Activated CD4-positive, alpha-beta memory T cell treated with anti-CD3 and anti-CD28 coated beads for 36 hours (primary cell): ENCODE results near the gene SAG. TPM values are rescaled to one million over a fixed set of nuclear protein-coding genes. Genes with fewer than 3 reads are reported as not detected.
"Not testable (repeated sequence)": the region's sequence is repeated elsewhere in the genome, so short reads cannot be mapped to it uniquely, and the experiment has no call there.

ENCODE experiments used
- CTCF ChIA-PET: fragments of 350-600 bp; sonication (Branson Sonifier 250); formaldehyde crosslinking; loops from one replicate; lab custom pipeline; 2021; ENCODE audit warnings: antibody characterized with exemption, inconsistent platforms; lab: Charles Lee
- POLR2A ChIA-PET: fragments of 350-600 bp; sonication (Branson Sonifier 250); formaldehyde crosslinking; loops from one replicate; lab custom pipeline; 2021; ENCODE audit warnings: antibody characterized with exemption; lab: Charles Lee
- DNase-seq: peaks from one replicate; pipeline ENCODE4 v3.0.0-alpha.2; 2020
- H3K27ac Mint-ChIP-seq: one replicate; pipeline ENCODE4 v1.8.0; 2021; ENCODE audit warnings: mixed read lengths
- H3K27me3 Mint-ChIP-seq: one replicate; pipeline ENCODE4 v1.8.0; 2021; ENCODE audit warnings: mixed read lengths
- H3K36me3 Mint-ChIP-seq: one replicate; pipeline ENCODE4 v1.8.0; 2021; ENCODE audit warnings: mixed read lengths
- H3K4me1 Mint-ChIP-seq: one replicate; pipeline ENCODE4 v1.8.0; 2021; ENCODE audit warnings: low read depth, mixed read lengths
- H3K4me3 Mint-ChIP-seq: one replicate; pipeline ENCODE4 v1.8.0; 2021; ENCODE audit warnings: mild to moderate bottlenecking, mixed read lengths
- H3K9me3 Mint-ChIP-seq: one replicate; pipeline ENCODE4 v1.8.0; 2021; ENCODE audit warnings: mixed read lengths
- intact Hi-C: fragments of 100-400 bp; cut with micrococcal nuclease; formaldehyde crosslinking; loops from one replicate; pipeline ENCODE4 v1.15.1; 2023
- total RNA-seq, 2 experiments: library from RNA; stranded (reverse); gene quantifications; one replicate each; pipeline ENCODE4 v1.2.3, GENCODE V29; 2021

SAG gene
- total RNA-seq, 2 experiments from 2014 or later = 0.27 to 1.3 TPM

DNA sequence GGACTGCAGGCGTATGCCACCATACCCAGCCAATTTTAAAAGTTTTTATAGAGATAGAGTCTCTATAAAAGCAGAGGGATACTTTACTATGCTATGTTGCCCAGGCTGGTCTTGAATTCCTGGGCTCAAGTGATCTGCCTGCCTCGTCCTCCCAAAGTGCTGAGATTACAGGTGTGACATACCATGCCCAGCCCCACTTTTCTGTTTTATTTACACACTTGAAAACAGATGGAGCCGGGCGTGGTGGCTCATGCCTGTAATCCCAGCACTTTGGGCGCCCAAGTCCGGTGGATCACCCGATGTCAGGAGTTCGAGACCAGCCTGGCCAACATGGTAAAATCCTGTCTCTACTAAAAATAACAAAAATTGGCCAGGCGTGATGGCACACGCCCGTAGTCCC lies 67.2 kb downstream of the SAG start:
- intact Hi-C loops, POLR2A ChIA-PET, H3K27me3 Mint-ChIP-seq: not testable (repeated sequence)

DNA sequence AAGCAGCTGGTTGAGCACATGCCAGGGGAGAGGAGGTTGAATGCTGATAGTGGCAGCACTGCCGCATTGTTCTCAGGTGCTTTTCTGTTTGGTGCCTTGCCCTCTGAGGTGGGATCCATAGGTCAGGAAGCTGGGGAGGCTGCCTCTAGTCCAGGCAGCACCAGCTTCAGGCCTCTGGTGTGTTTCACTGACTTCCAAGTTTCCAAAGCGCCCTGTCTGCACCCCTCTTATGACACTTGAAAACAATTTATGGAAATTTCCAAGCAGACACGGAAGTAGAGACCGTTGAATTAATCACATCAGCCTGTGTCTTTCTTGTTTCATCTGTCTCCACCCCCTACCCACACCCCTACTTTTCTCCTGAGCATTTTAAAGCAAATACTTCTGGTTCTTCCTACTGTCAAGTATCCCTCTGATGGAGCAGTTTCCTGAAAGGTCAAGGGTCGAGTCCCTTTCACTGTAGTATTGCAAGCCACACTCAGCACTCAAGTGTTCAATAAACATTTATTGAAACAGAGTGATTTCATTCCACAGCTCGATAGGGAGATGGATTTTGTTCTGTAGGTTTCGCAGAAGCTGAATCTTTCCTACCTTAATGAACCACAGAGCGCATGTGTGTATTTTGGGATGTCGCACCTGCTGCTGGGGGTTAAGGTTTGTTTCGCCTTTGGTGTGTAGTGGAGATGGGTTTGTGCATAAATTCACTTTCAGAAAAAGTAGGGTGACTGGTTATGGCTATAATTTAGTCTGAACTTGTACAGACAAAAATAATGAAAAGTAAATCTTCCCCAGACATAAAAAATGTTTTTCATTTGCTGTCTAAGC lies 68.1 kb downstream of the SAG start:
- Mint-ChIP-seq H3K9me3 (no peaks in the 10 kb centered on the region), H3K4me3 (no peak overlapping the region), H3K27me3 (no peaks in the 10 kb centered on the region), H3K27ac (no peak overlapping the region), H3K4me1 (peaks cover 13% of the 10 kb centered on the region), H3K36me3 (peaks cover 15% of the 10 kb centered on the region)
- CTCF ChIA-PET = no interaction called here
- POLR2A ChIA-PET = no interaction called here
- intact Hi-C loops = no loop called here
- no peak for DNase-seq

More for the DNA sequence above, 67.2 kb downstream of the SAG start:
- H3K4me3 Mint-ChIP-seq, H3K4me1 Mint-ChIP-seq, H3K9me3 Mint-ChIP-seq, H3K27ac Mint-ChIP-seq, DNase-seq, CTCF ChIA-PET: not testable (repeated sequence)
- peaks cover 15% of the 10 kb centered on the region for H3K36me3 Mint-ChIP-seq

DNA sequence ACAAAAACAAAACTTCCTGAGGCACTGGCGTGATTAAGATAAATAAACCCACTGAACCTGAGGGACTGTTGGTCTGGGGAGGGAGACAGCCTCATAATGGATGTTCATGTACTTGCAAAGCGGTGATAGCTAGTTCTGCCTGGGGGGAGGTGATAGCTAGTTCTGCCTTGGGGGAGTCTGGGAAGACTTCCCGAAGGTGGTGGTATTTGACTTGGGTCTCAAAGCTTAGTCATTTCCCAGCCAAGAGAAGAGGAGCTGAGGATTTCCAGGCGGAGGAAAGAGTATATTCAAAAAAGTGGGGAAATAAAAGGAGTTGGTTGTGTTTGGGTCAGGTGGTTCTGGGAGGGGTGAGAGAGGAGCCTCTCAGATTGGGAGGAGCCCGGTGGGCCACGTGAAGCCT lies 71.4 kb downstream of the SAG start:
- intact Hi-C loops = no loop called here
- DNase-seq = no peak
- H3K36me3 Mint-ChIP-seq = peaks cover 10% of the 10 kb centered on the region
- no peak overlapping the region for H3K27ac Mint-ChIP-seq
- no peaks in the 10 kb centered on the region for H3K27me3 Mint-ChIP-seq
- no peak overlapping the region for H3K4me3 Mint-ChIP-seq
- ChIA-PET CTCF (interaction anchor here (2.3 kb wide), 1 partner anchor 25 kb away, joined by 9 read pairs; no protein-coding TSS in a partner anchor), POLR2A (no interaction called here)
- peaks cover 33% of the 10 kb centered on the region for H3K4me1 Mint-ChIP-seq
- H3K9me3 Mint-ChIP-seq = no peaks in the 10 kb centered on the region

DNA sequence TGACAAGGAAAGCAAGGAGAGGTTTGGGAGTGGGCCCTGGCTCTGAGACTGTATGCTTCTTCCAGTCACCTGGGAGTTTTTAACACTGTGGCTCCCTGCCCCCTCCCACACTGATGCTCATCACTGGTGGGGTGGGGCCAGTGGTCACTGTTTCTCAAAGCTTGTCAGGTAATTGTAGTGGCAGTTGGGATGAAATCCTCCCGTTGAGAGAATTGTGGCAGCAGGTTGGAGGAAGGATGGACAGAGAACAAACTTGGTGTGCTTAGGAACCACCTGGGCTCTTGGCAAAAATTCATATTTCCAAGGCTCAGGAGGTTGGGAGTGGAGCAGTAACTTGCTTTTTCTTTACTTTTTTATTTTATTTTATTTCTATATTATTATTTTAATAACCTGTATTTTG lies 71.8 kb downstream of the SAG start:
- ChIA-PET POLR2A (no interaction called here), CTCF (interaction anchor here (2.3 kb wide), 1 partner anchor 25 kb away, joined by 9 read pairs; no protein-coding TSS in a partner anchor)
- H3K27ac Mint-ChIP-seq = no peak overlapping the region
- intact Hi-C loops = no loop called here
- no peaks in the 10 kb centered on the region for H3K9me3 Mint-ChIP-seq
- H3K4me3 Mint-ChIP-seq = no peak overlapping the region
- peaks cover 37% of the 10 kb centered on the region for H3K4me1 Mint-ChIP-seq
- DNase-seq = no peak
- peaks cover 10% of the 10 kb centered on the region for H3K36me3 Mint-ChIP-seq
- H3K27me3 Mint-ChIP-seq = no peaks in the 10 kb centered on the region

DNA sequence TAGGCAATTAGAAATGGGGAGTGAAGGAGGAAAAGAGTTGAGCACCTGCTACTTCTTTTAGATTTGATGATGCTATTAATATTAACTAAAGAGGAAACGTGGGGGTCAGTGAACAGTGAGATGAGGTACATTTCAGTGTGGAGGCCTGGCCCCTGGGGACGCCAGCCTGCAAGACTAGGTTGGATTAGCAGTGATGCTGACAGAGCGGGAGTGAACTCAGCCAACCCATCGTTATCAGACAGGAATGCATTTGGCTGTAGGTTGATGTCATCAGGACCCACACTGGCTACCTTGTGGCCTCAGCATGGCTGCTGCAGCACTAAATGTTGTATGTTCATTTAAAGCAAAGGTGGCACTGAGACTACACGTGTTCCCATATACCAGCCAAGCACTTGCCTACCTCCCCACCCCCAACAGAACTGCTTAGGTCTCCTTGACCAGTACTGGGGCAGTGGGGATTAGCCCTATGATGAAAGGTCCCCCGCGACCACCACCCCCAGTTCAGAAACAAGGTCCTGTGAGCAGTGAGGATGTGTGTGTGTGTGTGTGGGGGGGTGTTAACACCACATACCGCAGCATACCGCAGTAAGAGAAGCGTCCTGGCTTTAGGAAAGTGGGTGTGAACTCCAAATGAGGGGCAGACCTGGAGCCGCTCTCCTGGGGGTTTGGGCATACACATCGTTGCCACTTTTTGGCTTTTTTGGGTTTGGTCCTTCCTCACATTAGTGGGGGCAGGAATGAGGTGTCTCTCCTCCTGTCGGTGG lies 72.7 kb downstream of the SAG start:
- H3K36me3 Mint-ChIP-seq = peaks cover 10% of the 10 kb centered on the region
- H3K27ac Mint-ChIP-seq = no peak overlapping the region
- H3K9me3 Mint-ChIP-seq = no peaks in the 10 kb centered on the region
- CTCF ChIA-PET = interaction anchor here (1.2 kb wide), 1 partner anchor 24 kb away, joined by 3 read pairs; no protein-coding TSS in a partner anchor
- DNase-seq = no peak
- peaks cover 46% of the 10 kb centered on the region for H3K4me1 Mint-ChIP-seq
- intact Hi-C loops = no loop called here
- no peaks in the 10 kb centered on the region for H3K27me3 Mint-ChIP-seq
- no peak overlapping the region for H3K4me3 Mint-ChIP-seq
- POLR2A ChIA-PET = no interaction called here

DNA sequence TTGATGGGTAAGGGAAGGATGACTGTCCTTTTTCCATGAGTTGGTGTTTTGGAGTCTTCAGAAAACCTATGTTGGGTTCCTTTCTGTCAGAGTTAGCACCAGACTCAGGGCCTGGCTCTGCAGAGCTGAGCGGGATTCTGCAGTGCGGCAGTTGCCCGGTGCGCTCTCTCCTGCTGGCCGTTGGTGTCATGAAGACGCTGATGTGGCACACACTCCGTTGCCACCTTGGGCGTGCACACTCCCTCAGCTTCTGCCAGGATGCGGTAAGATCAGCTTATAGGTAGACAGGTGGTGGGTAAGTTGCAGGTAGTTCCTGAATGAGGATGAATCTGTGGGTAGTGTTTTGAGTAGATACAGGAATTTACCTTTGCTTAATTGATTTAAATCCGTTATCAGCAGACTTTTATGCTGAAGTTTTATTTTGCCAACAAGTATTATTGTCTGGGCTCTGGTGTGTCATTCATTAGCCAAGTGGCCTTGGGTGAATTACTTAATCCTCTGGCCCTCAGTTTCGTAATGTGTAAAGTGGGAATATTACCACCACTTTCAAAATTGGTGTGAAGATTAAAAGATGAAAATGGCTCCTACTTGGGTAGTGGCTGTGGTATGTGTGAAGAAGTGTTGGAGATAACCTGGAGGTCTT lies 73.5 kb downstream of the SAG start:
- Mint-ChIP-seq H3K4me1 (peaks cover 54% of the 10 kb centered on the region), H3K27ac (no peak overlapping the region)
- CTCF ChIA-PET = interaction anchor here (1.2 kb wide), 1 partner anchor 23 kb away, joined by 3 read pairs; no protein-coding TSS in a partner anchor

DNA sequence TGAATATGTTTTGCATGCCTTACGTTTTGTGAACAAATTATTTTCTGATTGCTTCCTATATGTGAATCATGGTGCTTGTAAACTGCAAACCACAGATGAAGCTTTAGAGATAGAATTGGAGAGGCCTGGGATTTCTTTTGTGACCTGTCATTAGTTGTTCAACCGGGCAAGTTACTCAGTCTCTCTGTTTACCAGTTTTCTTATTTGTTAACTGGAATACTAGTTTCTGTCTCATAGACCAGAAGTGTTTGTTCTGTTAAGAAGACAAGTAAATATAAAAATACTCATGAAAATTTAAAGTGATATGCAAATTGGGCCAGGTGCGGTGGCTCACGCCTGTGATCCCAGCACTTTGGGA lies 74.0 kb downstream of the SAG start:
- H3K9me3 Mint-ChIP-seq = no peaks in the 10 kb centered on the region
- intact Hi-C loops = no loop called here
- peaks cover 59% of the 10 kb centered on the region for H3K4me1 Mint-ChIP-seq
- peaks cover 10% of the 10 kb centered on the region for H3K36me3 Mint-ChIP-seq
- H3K27me3 Mint-ChIP-seq = no peaks in the 10 kb centered on the region
- ChIA-PET CTCF (no interaction called here), POLR2A (no interaction called here)
- no peak for DNase-seq
- no peak overlapping the region for H3K27ac Mint-ChIP-seq
- no peak overlapping the region for H3K4me3 Mint-ChIP-seq

More for the DNA sequence above, 73.5 kb downstream of the SAG start:
- Mint-ChIP-seq H3K9me3 (no peaks in the 10 kb centered on the region), H3K27me3 (no peaks in the 10 kb centered on the region), H3K4me3 (no peak overlapping the region), H3K36me3 (peaks cover 10% of the 10 kb centered on the region)
- no peak for DNase-seq
- intact Hi-C loops = no loop called here
- POLR2A ChIA-PET = no interaction called here

DNA sequence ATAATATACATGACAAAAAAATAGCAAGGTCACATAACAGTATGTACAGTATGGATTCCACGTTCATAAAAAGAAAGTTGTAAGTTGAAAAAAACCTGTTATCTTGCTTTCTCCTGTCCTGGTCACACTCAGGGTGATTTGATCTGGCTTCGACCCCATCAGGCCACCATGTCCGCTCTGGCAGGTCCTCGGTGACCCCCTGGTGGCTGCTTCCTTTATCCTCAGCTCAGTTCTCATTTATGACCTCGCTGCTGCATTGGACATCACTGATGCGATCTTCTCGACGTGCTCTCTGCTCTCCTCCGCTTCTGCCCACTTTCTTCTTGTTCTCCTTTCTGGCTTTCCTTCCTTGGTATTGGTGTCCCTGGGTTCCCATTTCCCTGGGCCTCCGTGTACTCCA lies 76.4 kb downstream of the SAG start:
- Mint-ChIP-seq H3K36me3 (no peaks in the 10 kb centered on the region), H3K27me3 (no peaks in the 10 kb centered on the region), H3K4me3 (no peak overlapping the region), H3K27ac (peak overlapping the region; percentile 6), H3K9me3 (no peaks in the 10 kb centered on the region), H3K4me1 (peaks cover 63% of the 10 kb centered on the region)
- ChIA-PET CTCF (interaction anchor here (1.0 kb wide), 1 partner anchor 60 kb away, joined by 7 read pairs; no protein-coding TSS in a partner anchor), POLR2A (interaction anchor here (1.1 kb wide), 1 partner anchor 21 kb away, joined by 3 read pairs; no protein-coding TSS in a partner anchor)
- no peak for DNase-seq
- intact Hi-C loops = no loop called here

DNA sequence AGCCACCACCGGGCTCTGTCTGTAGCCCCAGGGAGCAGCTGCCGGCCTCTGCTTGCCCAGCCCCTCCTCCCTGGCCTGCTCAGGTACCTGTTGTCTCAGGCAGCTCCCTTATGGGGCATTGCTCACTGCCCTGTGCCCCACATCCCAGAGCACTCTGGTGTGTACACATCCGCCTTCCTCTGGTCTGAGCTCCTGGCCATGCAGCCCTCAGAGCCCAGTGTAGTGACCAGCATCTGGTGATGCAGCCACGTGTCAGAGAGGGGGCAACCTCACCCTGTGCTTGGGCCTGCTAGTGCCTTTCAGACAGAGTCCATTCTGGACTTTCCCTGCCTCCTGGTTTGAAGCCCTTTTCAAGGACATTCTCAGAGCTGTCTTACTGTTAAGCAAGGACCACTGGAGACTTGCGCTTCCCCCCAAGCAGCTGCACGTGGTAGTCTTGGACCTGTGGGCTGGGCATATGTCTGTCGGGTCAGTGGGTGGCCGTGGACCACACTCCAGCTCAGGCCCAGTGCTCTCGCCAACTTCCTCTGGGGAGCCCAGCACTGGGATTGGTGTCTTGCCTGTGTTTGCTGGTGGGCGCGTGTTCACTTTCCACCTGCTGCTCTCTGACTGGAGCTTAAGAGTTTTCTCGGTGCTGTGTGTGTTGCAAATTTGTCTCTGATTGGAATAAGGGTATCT lies 77.3 kb downstream of the SAG start:
- intact Hi-C loops = no loop called here
- Mint-ChIP-seq H3K27me3 (no peaks in the 10 kb centered on the region), H3K9me3 (no peaks in the 10 kb centered on the region), H3K4me1 (peaks cover 58% of the 10 kb centered on the region), H3K4me3 (no peak overlapping the region), H3K27ac (peak overlapping the region; percentile 74), H3K36me3 (peaks cover 4% of the 10 kb centered on the region)
- CTCF ChIA-PET = interaction anchor here (0.9 to 1.1 kb wide), 3 partner anchors 19 to 59 kb away, joined by 4 to 7 read pairs (median 5); no protein-coding TSS in a partner anchor
- no peak for DNase-seq
- POLR2A ChIA-PET = interaction anchor here (0.7 to 1.1 kb wide), 2 partner anchors 22 to 37 kb away, joined by 3 read pairs; no protein-coding TSS in a partner anchor

DNA sequence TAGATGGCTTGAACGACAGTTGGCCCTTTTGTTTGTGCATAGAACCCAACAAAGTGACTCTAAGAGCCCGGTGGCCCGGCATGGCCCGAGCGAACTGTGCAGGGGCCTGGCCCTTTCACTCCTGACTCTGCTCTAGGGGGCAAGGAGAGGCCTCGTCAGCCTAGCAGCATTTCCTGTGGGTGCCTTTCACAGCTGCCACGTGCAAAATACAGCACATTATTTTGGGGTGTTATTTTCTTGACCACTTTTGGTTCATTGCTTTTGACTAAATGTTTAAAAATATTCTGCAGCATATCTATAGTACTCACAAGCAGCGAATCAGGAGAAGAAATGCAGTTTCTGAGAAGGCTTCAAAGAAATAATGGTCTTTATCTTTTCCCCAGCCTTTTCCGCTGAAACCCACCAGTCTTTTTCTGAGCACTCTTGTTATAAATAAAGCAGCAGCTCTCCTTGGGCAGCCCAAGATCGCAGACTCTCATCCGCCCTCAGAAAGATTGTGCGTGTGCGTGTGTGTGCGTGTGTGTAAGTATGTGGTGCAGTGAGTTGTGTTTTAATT lies 78.0 kb downstream of the SAG start:
- intact Hi-C loops = no loop called here

DNA sequence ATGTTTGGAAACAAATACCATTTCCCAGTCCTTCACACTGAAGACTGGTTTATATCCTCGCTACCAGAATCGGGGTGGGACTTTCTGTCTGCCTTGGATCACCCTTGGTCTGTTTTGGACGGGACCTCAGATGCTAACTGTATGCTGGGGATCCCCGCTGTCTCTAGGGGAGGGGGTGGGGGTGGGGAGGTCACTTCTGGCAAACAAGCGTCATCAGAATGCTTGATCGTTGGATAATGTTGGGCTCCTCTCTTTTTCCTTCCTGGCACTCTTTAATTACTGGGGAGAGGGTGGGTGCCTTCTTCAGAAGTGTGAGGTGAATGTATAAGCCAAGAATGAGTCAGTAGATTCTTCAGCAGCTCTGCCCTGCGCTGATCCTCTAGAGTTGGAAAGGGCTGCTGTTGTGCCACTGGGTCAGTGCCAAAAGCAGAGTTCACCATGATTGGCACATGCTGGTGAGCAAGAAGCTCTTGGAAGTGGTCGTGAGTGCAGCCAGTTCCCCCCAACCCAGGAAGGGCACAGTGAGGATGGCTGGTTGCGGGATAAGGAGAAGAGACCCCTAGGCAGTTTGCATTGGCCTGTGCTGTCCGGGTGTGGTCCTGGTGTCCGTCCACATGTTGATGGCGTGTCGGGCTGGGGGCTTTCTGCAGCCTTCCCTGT lies 78.9 kb downstream of the SAG start:
- H3K27ac Mint-ChIP-seq = no peak overlapping the region
- ChIA-PET POLR2A (no interaction called here), CTCF (interaction anchor here (1.7 kb wide), 1 partner anchor 57 kb away, joined by 4 read pairs; no protein-coding TSS in a partner anchor)
- DNase-seq = peak; percentile 35
- H3K27me3 Mint-ChIP-seq = no peaks in the 10 kb centered on the region
- no peak overlapping the region for H3K4me3 Mint-ChIP-seq
- intact Hi-C loops = no loop called here
- peaks cover 6% of the 10 kb centered on the region for H3K36me3 Mint-ChIP-seq
- no peaks in the 10 kb centered on the region for H3K9me3 Mint-ChIP-seq
- H3K4me1 Mint-ChIP-seq = peaks cover 44% of the 10 kb centered on the region

More for the DNA sequence above, 78.0 kb downstream of the SAG start:
- no peak overlapping the region for H3K4me3 Mint-ChIP-seq
- POLR2A ChIA-PET = no interaction called here
- peak; percentile 25 for DNase-seq
- no peaks in the 10 kb centered on the region for H3K27me3 Mint-ChIP-seq
- H3K9me3 Mint-ChIP-seq = no peaks in the 10 kb centered on the region
- H3K4me1 Mint-ChIP-seq = peaks cover 53% of the 10 kb centered on the region
- H3K36me3 Mint-ChIP-seq = peaks cover 4% of the 10 kb centered on the region
- CTCF ChIA-PET = interaction anchor here (0.9 to 1.1 kb wide), 2 partner anchors 19 to 57 kb away, joined by 4 to 5 read pairs; no protein-coding TSS in a partner anchor
- peak overlapping the region; percentile 74 for H3K27ac Mint-ChIP-seq
